Parathyroid adenoma (tissue), 2 donors: ENCODE measurements around the gene LTB.

Experiments
- H2AFZ ChIP-seq: fragments of 300-600 bp; sonication (generic); one replicate; pipeline ENCODE4 v1.7.0; 2017; ENCODE audit warnings: antibody characterized with exemption, mild to moderate bottlenecking
- H3K27ac ChIP-seq: fragments of 300-600 bp; sonication (generic); one replicate; pipeline ENCODE4 v1.7.0; 2017
- H3K27me3 ChIP-seq: fragments of 300-600 bp; sonication (generic); one replicate; pipeline ENCODE4 v1.7.0; 2017; ENCODE audit warnings: low read length; ENCODE audit not compliant: control insufficient read depth, insufficient read depth
- H3K36me3 ChIP-seq: fragments of 300-600 bp; sonication (generic); one replicate; pipeline ENCODE4 v1.7.0; 2017; ENCODE audit warnings: low read length; ENCODE audit not compliant: control insufficient read depth, insufficient read depth
- H3K4me1 ChIP-seq: fragments of 300-600 bp; sonication (generic); one replicate; pipeline ENCODE4 v1.7.0; 2017; ENCODE audit warnings: control low read depth
- H3K4me2 ChIP-seq: fragments of 300-600 bp; sonication (generic); one replicate; pipeline ENCODE4 v1.7.0; 2017; ENCODE audit warnings: low read length
- H3K4me3 ChIP-seq: fragments of 300-600 bp; sonication (generic); one replicate; pipeline ENCODE4 v1.7.0; 2017; ENCODE audit warnings: low read depth, low read length
- H3K79me2 ChIP-seq: fragments of 300-600 bp; sonication (generic); one replicate; pipeline ENCODE4 v1.7.0; 2017; ENCODE audit warnings: control low read depth
- H3K9ac ChIP-seq: fragments of 300-600 bp; sonication (generic); one replicate; pipeline ENCODE4 v1.7.0; 2017; ENCODE audit warnings: mild to moderate bottlenecking
- H3K9me3 ChIP-seq: fragments of 300-600 bp; sonication (generic); one replicate; pipeline ENCODE4 v1.7.0; 2017; ENCODE audit warnings: low read length; ENCODE audit not compliant: control insufficient read depth
- CTCF ChIP-seq: fragments of 300-600 bp; sonication (generic); IDR thresholded peaks from one replicate; pipeline ENCODE4 v1.7.0; 2017; ENCODE audit warnings: antibody characterized with exemption, mild to moderate bottlenecking
- donor health status: primary hyperparathyroidism.

Gene LTB, protein sequence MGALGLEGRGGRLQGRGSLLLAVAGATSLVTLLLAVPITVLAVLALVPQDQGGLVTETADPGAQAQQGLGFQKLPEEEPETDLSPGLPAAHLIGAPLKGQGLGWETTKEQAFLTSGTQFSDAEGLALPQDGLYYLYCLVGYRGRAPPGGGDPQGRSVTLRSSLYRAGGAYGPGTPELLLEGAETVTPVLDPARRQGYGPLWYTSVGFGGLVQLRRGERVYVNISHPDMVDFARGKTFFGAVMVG

GRCh38 chr6:31582230-31582643 is at the start of gene LTB:
Gene LTB (minus strand): TSS chr6:31582424. CDS start chr6:31582417, 7 bp downstream.
- Histone ChIP-seq H3K4me2 (peak within 1 kb of the TSS; percentile 84), H3K79me2 (no peaks in the 10 kb centered on the region), H3K27me3 (no peaks in the 10 kb centered on the region), H3K9me3 (no peaks in the 10 kb centered on the region), H3K27ac (peak within 1 kb of the TSS; percentile 60), H2AFZ (peak within 1 kb of the TSS; percentile 99), H3K4me3 (peak within 1 kb of the TSS; percentile 85), H3K9ac (peak within 1 kb of the TSS; percentile 68), H3K4me1 (no peaks in the 10 kb centered on the region), H3K36me3 (no peaks in the 10 kb centered on the region)
- TF ChIP-seq CTCF = no peak

- no peaks in the 10 kb centered on the region for H3K27me3 ChIP-seq
- no peaks in the 10 kb centered on the region for H3K36me3 ChIP-seq
- H3K27ac ChIP-seq = no peak overlapping the region
- no peaks in the 10 kb centered on the region for H3K4me1 ChIP-seq
- H2AFZ ChIP-seq = no peak overlapping the region
- no peak overlapping the region for H3K4me3 ChIP-seq
- H3K79me2 ChIP-seq = peaks cover 9% of the 10 kb centered on the region
- no peaks in the 10 kb centered on the region for H3K9me3 ChIP-seq
- no peak overlapping the region for H3K4me2 ChIP-seq
- no peak for TF ChIP-seq CTCF
- H3K9ac ChIP-seq = no peak overlapping the region
Measured at GRCh38 chr6:31631681-31632278, 49.6 kb upstream of the LTB start.

DNA sequence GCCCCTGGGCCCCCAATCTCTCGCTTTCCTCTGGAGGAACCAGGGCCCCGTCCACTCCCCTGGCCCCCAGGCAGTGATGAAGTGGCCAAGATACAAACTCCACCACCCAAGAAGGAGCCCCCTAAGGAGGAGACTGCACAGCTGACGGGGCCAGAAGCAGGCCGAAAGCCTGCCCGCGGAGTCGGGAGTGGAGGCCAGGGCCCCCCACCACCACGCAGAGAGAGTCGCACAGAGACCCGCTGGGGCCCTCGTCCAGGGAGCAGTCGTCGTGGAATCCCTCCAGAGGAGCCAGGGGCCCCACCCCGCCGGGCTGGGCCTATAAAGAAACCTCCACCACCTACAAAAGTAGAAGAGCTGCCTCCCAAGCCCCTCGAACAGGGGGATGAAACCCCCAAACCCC is 49.0 kb upstream of the LTB start:
- H3K9ac ChIP-seq = no peak overlapping the region
- H3K36me3 ChIP-seq = no peaks in the 10 kb centered on the region
- H3K27me3 ChIP-seq = no peaks in the 10 kb centered on the region
- H3K4me3 ChIP-seq = no peak overlapping the region
- H3K4me1 ChIP-seq = no peaks in the 10 kb centered on the region
- TF ChIP-seq CTCF = no peak
- no peak overlapping the region for H2AFZ ChIP-seq
- no peak overlapping the region for H3K4me2 ChIP-seq
- no peak overlapping the region for H3K27ac ChIP-seq
- H3K79me2 ChIP-seq = peaks cover 11% of the 10 kb centered on the region
- H3K9me3 ChIP-seq = no peaks in the 10 kb centered on the region

DNA sequence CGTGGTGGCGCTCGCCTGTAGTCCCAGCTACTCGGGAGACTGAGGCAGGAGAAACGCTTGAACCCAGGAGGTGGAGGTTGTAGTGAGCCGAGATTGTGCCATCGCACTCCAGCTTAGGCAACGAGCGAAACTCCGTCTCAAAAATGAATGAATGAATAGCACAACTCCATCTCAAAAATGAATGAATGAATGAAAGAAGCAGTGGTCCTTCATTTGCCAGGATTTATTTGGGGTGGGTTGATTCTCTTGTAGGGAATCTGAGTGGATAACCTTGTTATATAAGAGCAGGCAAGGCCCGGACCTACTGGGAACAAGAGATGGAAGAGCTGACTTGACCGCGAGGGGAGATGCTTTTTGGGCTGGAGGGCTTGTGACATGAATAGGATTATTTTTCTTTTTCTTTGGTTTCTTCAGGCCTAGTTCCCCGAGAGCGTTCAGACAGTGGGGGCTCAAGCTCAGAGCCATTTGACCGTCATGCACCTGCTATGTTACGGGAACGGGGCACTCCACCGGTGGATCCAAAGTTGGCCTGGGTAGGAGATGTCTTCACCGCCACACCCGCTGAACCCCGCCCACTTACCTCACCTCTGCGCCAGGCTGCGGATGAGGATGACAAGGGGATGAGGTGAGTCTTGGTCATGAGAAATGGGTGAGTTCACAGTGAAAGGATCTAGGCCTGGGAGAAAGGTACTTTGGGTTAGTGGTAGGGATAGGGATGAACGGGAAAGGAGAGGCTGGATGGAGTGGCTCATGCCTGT is 48.1 kb upstream of the LTB start:
- Histone ChIP-seq H2AFZ (no peak overlapping the region), H3K4me2 (no peak overlapping the region), H3K79me2 (peaks cover 14% of the 10 kb centered on the region), H3K27ac (no peak overlapping the region), H3K36me3 (no peaks in the 10 kb centered on the region), H3K27me3 (no peaks in the 10 kb centered on the region), H3K4me1 (no peaks in the 10 kb centered on the region), H3K4me3 (no peak overlapping the region), H3K9ac (no peak overlapping the region), H3K9me3 (no peaks in the 10 kb centered on the region)
- no peak for TF ChIP-seq CTCF
